ENCODE results near the gene SCYGR8.
"Not testable (repeated sequence)": the region's sequence is repeated elsewhere in the genome, so short reads cannot be mapped to it uniquely, and the experiment has no call there.

SCYGR8 gene

GRCh38 chr2:227745594-227745993 is at the start of gene SCYGR8:
Gene SCYGR8, plus strand, starts transcription at chr2:227745894. Its CDS starts 0 bp downstream, at chr2:227745894.
- no peak for DNase-seq

- DNase-seq, result no peak
Measured at GRCh38 chr2:227696990-227697679, 48.6 kb upstream of the SCYGR8 start.

- DNase-seq, result no peak
Measured at GRCh38 chr2:227701556-227701955, 44.1 kb upstream of the SCYGR8 start.

GRCh38 chr2:227703280-227703732 is 42.4 kb upstream of the SCYGR8 start:
- no peak for DNase-seq

GRCh38 chr2:227703961-227704360 is 41.7 kb upstream of the SCYGR8 start:
- DNase-seq, result no peak

GRCh38 chr2:227706859-227707258 is 38.8 kb upstream of the SCYGR8 start:
- DNase-seq, result no peak

GRCh38 chr2:227707390-227707789 is 38.3 kb upstream of the SCYGR8 start:
- DNase-seq, result no peak

GRCh38 chr2:227710986-227711385 is 34.7 kb upstream of the SCYGR8 start:
- DNase-seq, result no peak

- DNase-seq, result no peak
Measured at GRCh38 chr2:227713291-227713690, 32.4 kb upstream of the SCYGR8 start.

- no peak for DNase-seq
Measured at GRCh38 chr2:227716501-227716900, 29.2 kb upstream of the SCYGR8 start.

- no peak for DNase-seq
Measured at GRCh38 chr2:227717687-227718567, 27.8 kb upstream of the SCYGR8 start, which contains the start of gene SLC19A3. Gene SLC19A3, minus strand, starts transcription at chr2:227718028. Its CDS starts 15,710 bp downstream, at chr2:227702318.

- DNase-seq, result no peak
Measured at GRCh38 chr2:227719641-227720040, 26.1 kb upstream of the SCYGR8 start.

- no peak for DNase-seq
Measured at GRCh38 chr2:227720680-227721079, 25.0 kb upstream of the SCYGR8 start.

- not testable (repeated sequence) for DNase-seq
Measured at GRCh38 chr2:227722821-227723220, 22.9 kb upstream of the SCYGR8 start.

- DNase-seq, result no peak
Measured at GRCh38 chr2:227724394-227725039, 21.2 kb upstream of the SCYGR8 start, which contains the start of gene SCYGR6. Gene SCYGR6, minus strand, starts transcription at chr2:227724757. Its CDS starts 0 bp downstream, at chr2:227724757.

GRCh38 chr2:227728035-227728434 is 17.7 kb upstream of the SCYGR8 start, which contains the start of gene SCYGR7:
Gene SCYGR7, plus strand, starts transcription at chr2:227728335. Its CDS starts 0 bp downstream, at chr2:227728335.
- DNase-seq, result no peak

GRCh38 chr2:227739351-227739750 is 6.3 kb upstream of the SCYGR8 start:
- DNase-seq, result no peak

- DNase-seq, result not testable (repeated sequence)
Measured at GRCh38 chr2:227740705-227741104, 5.0 kb upstream of the SCYGR8 start.

GRCh38 chr2:227748079-227748478 is 2.4 kb downstream of the SCYGR8 start:
- no peak for DNase-seq

- DNase-seq, result not testable (repeated sequence)
Measured at GRCh38 chr2:227756261-227756660, 10.6 kb downstream of the SCYGR8 start.

GRCh38 chr2:227759411-227760118 is 13.9 kb downstream of the SCYGR8 start:
- DNase-seq, result no peak

GRCh38 chr2:227761740-227762476 is 16.2 kb downstream of the SCYGR8 start:
- no peak for DNase-seq
